Hepatocyte (in vitro differentiated cells): ENCODE results near the gene DYRK3.

Experiments
- CTCF ChIP-seq: fragments of 200-600 bp; sonication (generic); IDR thresholded peaks from 2 replicates; pipeline ENCODE4 v1.5.1; 2016; ENCODE audit warnings: antibody characterized with exemption, mild to moderate bottlenecking; ENCODE audit not compliant: poor library complexity
- EZH2 ChIP-seq: fragments of 200-600 bp; sonication (generic); IDR thresholded peaks from 2 replicates; pipeline ENCODE4 v1.6.1; 2016; ENCODE audit warnings: antibody characterized with exemption, mild to moderate bottlenecking, borderline replicate concordance
- EZH2phosphoT487 ChIP-seq: fragments of 200-600 bp; sonication (generic); IDR thresholded peaks from one replicate; pipeline ENCODE4 v1.6.1; 2018; ENCODE audit warnings: antibody characterized with exemption, mild to moderate bottlenecking, low read depth, moderate library complexity; ENCODE audit not compliant: unreplicated experiment, severe bottlenecking

GRCh38 chr1:206596319-206596666 lies 39.0 kb upstream of the DYRK3 start:
- no peak for TF ChIP-seq CTCF
- TF ChIP-seq EZH2phosphoT487: no peak
- TF ChIP-seq EZH2: no peak
